ENCODE measurements around the gene ZNF438. TPM values are rescaled to one million over a fixed set of nuclear protein-coding genes. Genes with fewer than 3 reads are reported as not detected.

Gene ZNF438
- total and polyA plus RNA-seq, 2 of the 4 experiments (the other 2 are of a cell fraction) = 1.8 to 2.9 TPM

GRCh38 chr10:30962522-30962921, 69.1 kb downstream of the ZNF438 start:
- POLR2A ChIA-PET (ENCODE audit: unreplicated experiment) = no interaction called here
- BruUV-seq (replicated peaks) = no TSS peak

More at GRCh38 chr10:30962522-30962921, 69.1 kb downstream of the ZNF438 start:
- H3K23ac ChIP-seq (ENCODE audit: low read depth, low read length) = no peak overlapping the region
- no peak overlapping the region for H2BK120ac ChIP-seq (ENCODE audit: low read depth, low read length)
- no peak overlapping the region for H2BK5ac ChIP-seq (ENCODE audit: low read depth, low read length, poor library complexity, severe bottlenecking)
- peak overlapping the region; percentile 70; the same call in 1 of the 2 replicates for H3K9ac ChIP-seq (ENCODE audit: low read depth, low read length)
- no CpG with 5 or more reads among the region's 4 CpGs for WGBS, 2 experiments (ENCODE audit: extremely low coverage in 2 of 2, insufficient read length in 1 of 2)
- CTCF ChIA-PET = no interaction called here
- DNase-seq (no peak), ATAC-seq (ENCODE audit: low read depth) (no peak)
- H3K27me3 ChIP-seq (ENCODE audit: control insufficient read depth, insufficient read depth, low read length) = no peaks in the 10 kb centered on the region
- no peaks in the 10 kb centered on the region for H3K9me3 ChIP-seq (ENCODE audit: control insufficient read depth, insufficient read depth, low read length)
- dilution Hi-C loops (cut with HindIII; ENCODE audit: low sequenced_read_pairs, unreplicated experiment) (no loop called here), in situ Hi-C loops (cut with MboI; ENCODE audit: low sequenced_read_pairs) (no loop called here), intact Hi-C loops (cut with micrococcal nuclease) (loop anchor here (5.0 kb wide), 1 partner anchor 65 kb away; no protein-coding TSS in a partner anchor)
- H3K36me3 ChIP-seq (ENCODE audit: control insufficient read depth, insufficient read depth, low read length) = no peaks in the 10 kb centered on the region
- H3K4me3 ChIP-seq (ENCODE audit: insufficient read depth, low read depth, low read length) = no peak overlapping the region
- no peak overlapping the region for H2BK20ac ChIP-seq (ENCODE audit: low read depth, low read length)
- no peak overlapping the region for H3K27ac ChIP-seq (ENCODE audit: insufficient read depth, low read length)
- H2BK15ac ChIP-seq (ENCODE audit: low read depth, low read length) = no peak overlapping the region
- no peak overlapping the region for H2AK9ac ChIP-seq (replicated peaks; ENCODE audit: low read depth, low read length, poor library complexity)
- H4K5ac ChIP-seq (ENCODE audit: low read depth, low read length) = no peak overlapping the region
- no peak overlapping the region for H3K18ac ChIP-seq (ENCODE audit: low read depth, low read length)
- H2AK5ac ChIP-seq (ENCODE audit: low read depth, low read length) = no peak overlapping the region
- no peak overlapping the region for H3K4ac ChIP-seq (ENCODE audit: low read depth, low read length)
- no peak overlapping the region for H4K8ac ChIP-seq (ENCODE audit: low read depth in 2 of 2, low read length in 2 of 2)
- H3K9me1 ChIP-seq (ENCODE audit: insufficient read depth, low read length) = peaks cover 3% of the 10 kb centered on the region; the same call in 1 of the 2 replicates
- H4K91ac ChIP-seq (ENCODE audit: insufficient read depth, low read depth, low read length) = no peak overlapping the region
- peaks cover under 1% of the 10 kb centered on the region for H3K4me1 ChIP-seq (ENCODE audit: control insufficient read depth, insufficient read depth, low read length)
- no peak for TF ChIP-seq CHD1 (IDR thresholded peaks at IDR 0.05; ENCODE audit: low read depth, low read length)
- TF ChIP-seq MAFK (IDR thresholded peaks at IDR 0.05; ENCODE audit: low read depth, low read length) = no peak
- no peak for TF ChIP-seq ELK1 (IDR thresholded peaks at IDR 0.05; ENCODE audit: borderline replicate concordance, low read depth, low read length)
- TF ChIP-seq MAZ (IDR thresholded peaks at IDR 0.05; ENCODE audit: borderline replicate concordance, low read depth, low read length) = no peak
- TF ChIP-seq RAD21 (IDR thresholded peaks at IDR 0.05; ENCODE audit: low read length) = no peak
- no peak for TF ChIP-seq NFE2L2 (IDR thresholded peaks at IDR 0.05; ENCODE audit: low read depth, low read length)
- TF ChIP-seq CEBPB (IDR thresholded peaks at IDR 0.05; ENCODE audit: low read depth, low read length) = no peak
- TF ChIP-seq RFX5 (IDR thresholded peaks at IDR 0.05; ENCODE audit: low read depth, low read length) = no peak
- no peak for TF ChIP-seq CTCF (conservative IDR thresholded peaks at IDR 0.05; ENCODE audit: low read depth, low read length)
- no peak for TF ChIP-seq BHLHE40 (IDR thresholded peaks at IDR 0.05; ENCODE audit: low read depth, low read length)
- no peaks in the 10 kb centered on the region for H4K20me1 ChIP-seq (ENCODE audit: insufficient read depth, low read length)
- H3K4me2 ChIP-seq (ENCODE audit: low read depth, low read length) = no peak overlapping the region
- no peak overlapping the region for H3K56ac ChIP-seq (ENCODE audit: extremely low read depth, insufficient read depth, low read length)
- H2AFZ ChIP-seq (replicated peaks; ENCODE audit: low read length, poor library complexity) = no peak overlapping the region
- H3K14ac ChIP-seq (replicated peaks; ENCODE audit: low read depth, low read length) = no peak overlapping the region
- 0 out of 4 replicates have a peak, but pooled peaks cover 0 to 2% of the 10 kb centered on the region in 2 experiments for H3K79me1 ChIP-seq (ENCODE audit: low read depth in 1 of 2, low read length in 2 of 2)
